Amygdala (tissue), 56 donors: ENCODE data around the gene CACNA2D1.
"Not testable (repeated sequence)": the region's sequence is repeated elsewhere in the genome, so short reads cannot be mapped to it uniquely, and the experiment has no call there.

ENCODE experiments used
- DNase-seq, 56 donors: peaks; one replicate each; lab custom pipeline; 2025; lab: John Stamatoyannopoulos, UW

CACNA2D1 gene

GRCh38 chr7:82435769-82436168, 7.8 kb downstream of the CACNA2D1 start:
- no peak for DNase-seq

GRCh38 chr7:82434275-82435022, 9.1 kb downstream of the CACNA2D1 start:
- DNase-seq, result no peak

DNA sequence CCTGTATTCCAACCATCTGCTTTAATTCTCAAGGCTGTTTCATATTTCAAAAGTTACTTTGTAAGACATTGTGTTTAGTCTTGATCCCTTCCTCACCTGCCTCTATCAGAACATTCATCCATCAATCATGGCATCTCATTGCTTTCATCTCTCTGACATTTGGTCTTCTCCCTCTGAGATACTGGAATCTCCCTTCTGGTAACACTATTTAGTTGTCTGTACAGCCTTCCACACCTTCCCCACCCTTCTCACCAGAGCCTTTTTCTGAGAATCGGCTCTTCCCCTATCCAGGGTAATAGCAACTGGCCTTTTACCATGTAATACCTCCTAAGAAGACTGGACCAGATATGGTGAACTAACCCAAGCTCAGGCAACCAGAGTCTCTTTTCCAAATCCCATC, 10.1 kb downstream of the CACNA2D1 start:
- DNase-seq, result no peak

- not testable (repeated sequence) for DNase-seq
Observed at GRCh38 chr7:82432743-82433142, 10.8 kb downstream of the CACNA2D1 start.

DNA sequence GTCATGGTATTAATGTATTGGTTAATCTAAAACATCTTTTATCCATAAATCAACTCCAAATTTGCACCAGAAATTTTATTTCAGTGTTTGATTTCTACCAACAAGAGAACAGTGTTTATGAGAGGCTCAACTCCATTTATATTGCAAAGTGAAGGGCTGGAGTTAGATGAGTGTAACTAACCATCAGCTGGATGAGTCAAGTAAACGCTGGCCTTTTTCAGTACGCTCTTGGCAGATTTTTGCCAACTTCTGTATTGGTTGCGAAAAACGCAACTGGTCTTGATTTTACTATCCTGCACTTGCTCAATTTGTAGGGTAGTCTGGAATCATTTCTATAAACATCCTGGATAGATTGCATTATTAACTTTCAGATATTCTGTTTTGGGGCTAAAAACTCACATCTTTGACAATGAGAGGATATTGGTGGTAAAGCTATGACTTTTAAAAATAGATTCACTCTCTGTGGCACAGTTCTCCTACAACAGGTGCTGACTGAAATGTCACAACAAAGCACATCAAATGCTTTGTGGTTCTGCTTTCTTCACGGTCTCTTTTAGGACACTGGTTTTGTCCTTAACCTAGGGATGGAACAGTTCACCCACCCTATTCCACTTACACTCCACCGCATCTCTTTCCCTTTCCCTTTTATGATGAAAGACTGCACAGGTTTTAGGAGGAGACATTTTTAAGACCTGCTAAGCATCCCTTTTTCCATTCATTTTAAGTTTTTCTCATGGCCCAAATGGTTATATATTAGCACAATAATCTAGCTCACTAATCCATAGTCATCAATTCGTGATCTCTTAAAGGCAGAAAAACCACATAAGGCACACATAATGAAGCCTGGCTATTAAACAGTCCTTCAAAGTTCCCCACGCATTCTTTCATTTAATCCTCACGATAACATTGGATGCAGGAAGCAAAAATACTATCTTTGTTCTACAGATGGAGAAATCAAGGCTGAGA, 12.8 kb downstream of the CACNA2D1 start:
- no peak for DNase-seq

DNA sequence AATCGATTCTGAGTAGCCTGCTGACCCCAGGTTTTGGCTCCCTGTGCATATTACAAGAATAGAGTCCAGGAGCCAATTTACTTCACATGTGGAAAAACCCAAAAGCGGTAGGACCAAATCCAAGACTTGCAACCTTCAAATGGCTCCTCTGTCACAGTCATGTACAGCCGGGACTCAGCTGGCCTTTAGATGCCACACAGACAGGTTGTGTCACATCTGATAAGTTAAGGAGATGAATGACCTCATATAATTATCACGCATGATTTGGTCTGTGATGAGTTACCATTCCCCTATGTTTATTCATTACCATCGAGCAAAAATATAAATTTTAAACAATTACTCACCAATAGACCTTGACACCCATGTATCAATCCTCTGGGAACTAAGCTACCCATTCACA, 14.2 kb downstream of the CACNA2D1 start:
- DNase-seq, result no peak

DNA sequence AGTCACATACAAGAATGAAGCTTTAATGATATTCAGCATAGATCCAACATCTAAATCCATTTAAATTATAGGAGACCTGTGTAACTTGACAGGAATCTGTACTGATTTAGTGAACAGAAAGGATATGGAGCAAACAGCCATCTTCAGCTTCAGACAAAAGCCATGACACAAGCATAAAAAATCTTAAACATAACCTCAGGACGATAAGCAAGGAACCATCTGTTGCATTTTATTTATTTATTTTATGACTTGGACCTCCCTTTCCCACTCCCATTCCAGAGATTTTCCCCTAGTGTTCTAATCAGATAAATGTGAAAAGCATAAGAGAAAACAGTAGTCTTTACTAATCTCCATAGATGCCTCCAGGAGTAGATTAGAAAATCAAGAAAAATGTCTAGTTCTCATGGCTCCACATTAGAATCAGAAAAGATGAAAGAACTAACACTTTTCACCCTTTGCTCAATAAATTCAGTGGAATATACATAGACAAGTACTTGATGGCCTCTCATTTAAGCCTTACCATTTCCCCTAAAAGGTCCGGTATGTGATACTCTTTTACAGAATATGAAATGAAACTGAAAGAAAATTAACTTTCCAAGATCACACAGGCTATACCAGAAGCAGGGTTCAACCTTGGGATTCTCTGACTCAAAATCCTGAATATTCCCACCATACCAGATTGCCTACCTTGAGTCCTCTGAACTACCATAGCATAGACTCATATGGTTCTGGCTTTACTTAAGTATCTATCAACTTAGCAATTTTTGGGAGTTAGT, 15.2 kb downstream of the CACNA2D1 start:
- no peak for DNase-seq

GRCh38 chr7:82423446-82423845, 20.1 kb downstream of the CACNA2D1 start:
- DNase-seq, result no peak

GRCh38 chr7:82419200-82419599, 24.4 kb downstream of the CACNA2D1 start:
- no peak for DNase-seq

GRCh38 chr7:82417898-82418297, 25.7 kb downstream of the CACNA2D1 start:
- DNase-seq, result no peak

DNA sequence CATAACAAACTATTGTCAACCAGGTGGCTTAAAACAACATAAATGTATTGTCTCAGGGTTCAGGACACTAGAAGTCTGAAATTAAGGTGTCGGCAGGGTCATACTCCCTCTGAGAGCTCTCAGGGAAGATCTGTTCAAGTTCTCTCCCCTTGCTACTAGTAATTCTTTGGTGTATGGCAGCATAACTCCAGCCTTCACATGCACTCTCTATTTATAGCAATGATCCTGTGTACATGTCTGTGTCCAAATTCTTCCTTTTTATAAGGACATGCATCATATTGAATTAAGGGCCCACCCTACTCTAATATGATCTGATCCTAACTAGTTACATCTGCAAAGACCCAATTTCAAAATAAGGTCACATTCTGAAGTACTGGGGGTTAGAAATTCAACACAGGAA, 27.2 kb downstream of the CACNA2D1 start:
- DNase-seq, result no peak

DNA sequence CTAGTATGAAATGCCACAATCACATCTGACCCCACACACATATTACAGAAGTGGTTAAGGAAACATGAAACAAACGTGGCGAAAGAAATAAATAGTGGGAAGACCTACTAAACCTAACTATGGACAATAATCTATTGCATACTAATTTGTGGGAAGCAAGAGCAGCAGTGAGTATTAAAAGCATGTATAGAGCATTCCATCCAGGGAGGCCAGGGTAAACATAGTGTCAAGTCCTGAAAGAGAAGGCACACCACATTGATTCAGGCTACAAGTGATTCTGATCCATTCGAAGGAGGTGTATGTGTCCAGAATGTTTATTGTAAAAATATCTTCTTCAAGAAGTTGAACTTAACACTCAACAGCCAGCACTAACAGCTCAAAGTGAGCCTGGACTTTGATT, 29.2 kb downstream of the CACNA2D1 start:
- DNase-seq, result no peak

GRCh38 chr7:82413237-82413636, 30.3 kb downstream of the CACNA2D1 start:
- DNase-seq, result no peak

DNA sequence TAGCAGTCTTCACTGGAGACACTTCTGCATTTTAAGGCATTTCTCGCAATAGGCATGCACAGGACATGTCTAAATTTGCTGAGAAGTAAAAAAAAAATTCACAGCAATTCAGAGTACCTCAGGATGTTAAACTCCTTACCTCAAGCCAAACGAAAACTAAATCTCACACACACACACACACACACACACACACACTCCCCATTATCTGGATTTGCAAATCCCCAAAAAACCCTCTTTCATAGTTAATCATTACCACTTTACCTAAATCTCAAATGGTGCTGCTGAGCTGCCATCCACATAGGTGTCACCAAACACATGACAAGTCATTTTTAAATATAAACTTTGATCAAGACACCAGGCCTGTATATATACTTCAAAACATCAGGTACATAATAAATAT, 31.8 kb downstream of the CACNA2D1 start:
- DNase-seq, result no peak

DNA sequence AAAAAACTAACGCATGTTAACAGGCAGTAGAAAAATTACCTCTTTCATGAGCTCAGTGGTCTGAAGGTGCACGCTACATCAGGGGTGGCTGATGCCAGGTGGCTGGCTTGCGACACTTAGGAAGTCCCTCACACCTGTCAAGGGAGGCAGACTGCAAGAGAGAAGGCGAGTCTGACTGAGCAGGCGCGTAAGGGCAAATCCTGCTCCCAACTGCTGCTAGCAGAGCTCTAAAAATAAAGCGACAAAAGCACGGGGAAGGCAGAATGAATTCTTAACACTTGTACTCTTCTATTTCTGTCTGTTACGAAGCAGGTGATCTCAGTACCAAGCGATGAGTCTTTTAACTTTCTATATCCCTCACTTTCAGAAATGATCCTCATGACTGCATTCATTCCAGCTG, 33.1 kb downstream of the CACNA2D1 start:
- peak in 31 of 56 donors; percentile 1 to 61 (median 7) for DNase-seq

- no peak for DNase-seq
Observed at GRCh38 chr7:82406937-82407336, 36.6 kb downstream of the CACNA2D1 start.

DNA sequence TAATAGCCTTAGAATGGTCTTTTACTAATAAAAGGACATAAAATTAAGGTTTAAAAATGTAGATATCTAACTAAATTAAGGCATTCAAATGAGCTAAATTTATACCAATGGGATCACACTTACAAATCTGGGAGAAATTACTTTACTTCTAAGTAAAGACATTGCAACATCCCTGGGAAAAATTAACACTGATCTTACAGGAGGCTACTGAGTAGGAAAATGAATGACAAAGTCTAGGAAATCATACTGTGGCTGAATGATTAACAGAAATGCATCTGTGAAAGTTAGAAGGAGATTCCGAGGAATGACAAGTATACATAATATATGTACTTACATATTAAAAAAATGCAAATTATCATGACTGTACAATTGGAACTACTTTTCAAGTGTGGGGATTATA, 38.3 kb downstream of the CACNA2D1 start:
- DNase-seq, result no peak

- no peak for DNase-seq
Observed at GRCh38 chr7:82404652-82405051, 38.9 kb downstream of the CACNA2D1 start.

- no peak for DNase-seq
Observed at GRCh38 chr7:82404094-82404493, 39.5 kb downstream of the CACNA2D1 start.

DNA sequence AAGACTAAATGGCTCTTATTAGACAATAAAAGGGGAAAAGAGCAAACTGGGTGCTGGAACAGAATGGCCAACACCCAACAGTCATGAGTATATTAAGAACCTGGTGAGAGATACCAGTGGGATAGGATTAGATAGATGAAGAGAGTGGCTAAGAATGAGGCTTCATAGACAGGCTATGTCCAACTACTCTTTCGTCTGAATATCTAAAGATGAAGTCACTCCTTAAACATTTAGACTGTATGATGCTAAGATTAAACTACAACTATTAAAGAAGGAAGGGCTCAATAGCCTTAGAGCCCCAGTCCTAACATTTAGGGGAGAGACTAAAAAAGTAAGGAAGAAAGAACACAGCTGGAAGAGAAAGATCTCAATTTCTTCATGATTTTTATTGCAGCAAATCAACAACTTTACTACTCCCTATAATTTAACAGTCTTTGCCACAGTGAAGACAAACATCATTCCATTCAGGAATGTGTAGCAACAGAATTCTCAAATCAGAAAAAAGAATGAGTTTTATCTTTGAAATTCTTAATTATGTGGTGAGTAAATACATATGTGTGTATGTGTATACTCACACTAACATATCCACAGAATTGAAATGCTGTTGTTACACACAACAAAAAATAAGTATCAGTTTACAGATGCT, 45.6 kb downstream of the CACNA2D1 start:
- DNase-seq, result no peak
